GM12891 (cell line): ENCODE data around the gene AARSD1.

Experiments used
- PAX5 ChIP-seq: IDR thresholded peaks from 2 replicates; pipeline ENCODE4 v1.6.1; 2011; ENCODE audit warnings: low read length, moderate library complexity, mild to moderate bottlenecking; ENCODE audit not compliant: insufficient read depth, severe bottlenecking
- POLR2A ChIP-seq: IDR thresholded peaks from 2 replicates; pipeline ENCODE4 v1.6.1; 2011; ENCODE audit warnings: low read depth, low read length, control low read depth
- POLR2AphosphoS5 ChIP-seq: IDR thresholded peaks from 2 replicates; pipeline ENCODE4 v1.6.1; 2011; ENCODE audit warnings: low read depth, low read length, control low read depth
- POU2F2 ChIP-seq: IDR thresholded peaks from 2 replicates; pipeline ENCODE4 v1.6.1; 2011; ENCODE audit warnings: low read depth, mild to moderate bottlenecking, control low read depth, low read length, moderate library complexity
- SPI1 ChIP-seq: IDR thresholded peaks from 2 replicates; pipeline ENCODE4 v1.6.1; 2011; ENCODE audit warnings: low read depth, low read length, control low read depth
- TAF1 ChIP-seq: IDR thresholded peaks from 2 replicates; pipeline ENCODE4 v1.6.1; 2011; ENCODE audit warnings: low read depth, low read length, control low read depth

DNA sequence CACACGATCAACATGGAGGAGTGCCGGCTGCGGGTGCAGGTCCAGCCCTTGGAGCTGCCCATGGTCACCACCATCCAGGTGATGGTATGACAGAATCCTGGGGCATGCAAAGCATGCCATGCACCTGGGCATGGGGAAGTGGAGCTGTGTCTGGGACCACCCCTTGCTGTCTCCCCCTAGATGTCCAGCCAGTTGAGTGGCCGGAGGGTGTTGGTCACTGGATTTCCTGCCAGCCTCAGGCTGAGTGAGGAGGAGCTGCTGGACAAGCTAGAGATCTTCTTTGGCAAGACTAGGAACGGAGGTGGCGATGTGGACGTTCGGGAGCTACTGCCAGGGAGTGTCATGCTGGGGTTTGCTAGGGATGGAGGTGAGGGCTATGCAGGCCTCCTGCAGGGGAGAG lies 49.0 kb upstream of the AARSD1 start:
- TF ChIP-seq POLR2AphosphoS5 (no peak), POLR2A (no peak), TAF1 (no peak), SPI1 (no peak), PAX5 (no peak), POU2F2 (no peak)
